ENCODE data around the gene INSM1. TPM values are rescaled to one million over a fixed set of nuclear protein-coding genes. Genes with fewer than 3 reads are reported as not detected.

The INSM1 gene
- total and polyA plus RNA-seq, 8 donors = 0.41 to 2.0 (median 0.69) TPM; not detected in 2

- no peaks in the 10 kb centered on the region for H3K9me3 ChIP-seq
- DNase-seq (no peak), ATAC-seq (no peak)
- H3K4me1 ChIP-seq = peaks cover 8 to 21% of the 10 kb centered on the region in 2 donors
- H3K36me3 ChIP-seq = no peaks in the 10 kb centered on the region
- intact Hi-C loops (cut with DNase I) = loop anchor here in 1 of 2 donors (10.0 kb wide), 1 partner anchor 205 kb away; no protein-coding TSS in a partner anchor
- TF ChIP-seq CTCF (IDR thresholded peaks at IDR 0.05) = no peak
- H3K27me3 ChIP-seq = peaks cover 43 to 64% of the 10 kb centered on the region in 2 donors
- no peak overlapping the region for H3K4me3 ChIP-seq
- H3K27ac ChIP-seq = no peak overlapping the region
Measured at GRCh38 chr20:20359628-20360027, 8.3 kb upstream of the INSM1 start.

GRCh38 chr20:20360464-20360863, 7.4 kb upstream of the INSM1 start:
- H3K9me3 ChIP-seq = no peaks in the 10 kb centered on the region
- DNase-seq = peak in 1 of 4 donors; percentile 74
- no peak overlapping the region for H3K27ac ChIP-seq
- H3K36me3 ChIP-seq = no peaks in the 10 kb centered on the region
- intact Hi-C loops (cut with DNase I) = loop anchor here in 1 of 2 donors (10.0 kb wide), 1 partner anchor 204 kb away; no protein-coding TSS in a partner anchor
- H3K4me3 ChIP-seq = no peak overlapping the region
- TF ChIP-seq CTCF (IDR thresholded peaks at IDR 0.05) = peak; percentile 62 to 78
- peak; percentile 97 for ATAC-seq
- peaks cover 8 to 30% of the 10 kb centered on the region in 2 donors for H3K4me1 ChIP-seq
- H3K27me3 ChIP-seq = peaks cover 52 to 72% of the 10 kb centered on the region in 2 donors

GRCh38 chr20:20362774-20363433, 5.0 kb upstream of the INSM1 start:
- Histone ChIP-seq H3K9me3 (no peaks in the 10 kb centered on the region), H3K36me3 (no peaks in the 10 kb centered on the region), H3K4me1 (peaks cover 8 to 41% of the 10 kb centered on the region in 2 donors), H3K27me3 (peaks cover 76 to 97% of the 10 kb centered on the region in 2 donors), H3K4me3 (no peak overlapping the region), H3K27ac (no peak overlapping the region)
- no peak for TF ChIP-seq CTCF (IDR thresholded peaks at IDR 0.05)
- intact Hi-C loops (cut with DNase I) = loop anchor here in 1 of 2 donors (10.0 kb wide), 1 partner anchor 202 kb away; no protein-coding TSS in a partner anchor
- ATAC-seq (no peak), DNase-seq (peak in 1 of 4 donors; percentile 55)

GRCh38 chr20:20363434-20363798, 4.5 kb upstream of the INSM1 start:
- Histone ChIP-seq H3K4me1 (peaks cover 8 to 45% of the 10 kb centered on the region in 2 donors), H3K27me3 (peaks cover 80 to 100% of the 10 kb centered on the region in 2 donors), H3K36me3 (no peaks in the 10 kb centered on the region), H3K27ac (no peak overlapping the region), H3K9me3 (no peaks in the 10 kb centered on the region), H3K4me3 (no peak overlapping the region)
- no peak for DNase-seq
- ATAC-seq = no peak
- no peak for TF ChIP-seq CTCF (IDR thresholded peaks at IDR 0.05)
- intact Hi-C loops (cut with DNase I) = loop anchor here in 1 of 2 donors (10.0 kb wide), 1 partner anchor 201 kb away; no protein-coding TSS in a partner anchor

- Histone ChIP-seq H3K4me1 (peaks cover 8 to 51% of the 10 kb centered on the region in 2 donors), H3K4me3 (no peak overlapping the region), H3K27ac (no peak overlapping the region), H3K9me3 (no peaks in the 10 kb centered on the region), H3K36me3 (no peaks in the 10 kb centered on the region), H3K27me3 (peaks cover 86 to 100% of the 10 kb centered on the region in 2 donors)
- no peak for TF ChIP-seq CTCF (IDR thresholded peaks at IDR 0.05)
- DNase-seq = peak in 1 of 4 donors; percentile 67
- ATAC-seq = no peak
- intact Hi-C loops (cut with DNase I) = loop anchor here in 1 of 2 donors (10.0 kb wide), 1 partner anchor 201 kb away; no protein-coding TSS in a partner anchor
Measured at GRCh38 chr20:20363799-20364592, 3.9 kb upstream of the INSM1 start.
